GM19467 (cell line): ENCODE data around the gene ZC3HAV1L.
A peak's percentile ranks its signal among the peaks of the same experiment; 100 is the strongest.
"Not testable (repeated sequence)": the region's sequence is repeated elsewhere in the genome, so short reads cannot be mapped to it uniquely, and the experiment has no call there.

ENCODE experiments used
- ATAC-seq: cut with Tn5 transposase; IDR thresholded peaks from one replicate; pipeline ENCODE4 v1.9.1; 2021; ENCODE audit warnings: mild to moderate bottlenecking, moderate library complexity; ENCODE audit not compliant: unreplicated experiment

Gene ZC3HAV1L

DNA sequence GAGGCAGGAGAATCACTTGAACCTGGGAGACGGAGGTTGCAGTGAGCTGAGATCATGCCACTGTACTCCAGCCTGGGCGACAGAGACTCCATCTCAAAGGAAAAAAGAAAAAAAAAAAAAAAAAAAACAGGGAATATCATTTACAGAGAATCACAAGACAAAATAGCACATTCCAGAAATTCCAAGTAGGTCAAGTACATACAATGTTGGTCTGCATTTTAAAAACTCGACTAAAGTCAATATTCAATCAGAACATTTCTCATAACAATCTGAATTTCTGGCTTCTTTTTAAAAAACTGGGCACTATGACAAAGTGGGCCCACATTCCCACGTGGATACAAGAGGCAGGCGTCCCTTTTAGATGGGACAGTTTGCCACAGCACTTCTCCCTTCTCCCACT lies 12.8 kb downstream of the ZC3HAV1L start:
- ATAC-seq: no peak

DNA sequence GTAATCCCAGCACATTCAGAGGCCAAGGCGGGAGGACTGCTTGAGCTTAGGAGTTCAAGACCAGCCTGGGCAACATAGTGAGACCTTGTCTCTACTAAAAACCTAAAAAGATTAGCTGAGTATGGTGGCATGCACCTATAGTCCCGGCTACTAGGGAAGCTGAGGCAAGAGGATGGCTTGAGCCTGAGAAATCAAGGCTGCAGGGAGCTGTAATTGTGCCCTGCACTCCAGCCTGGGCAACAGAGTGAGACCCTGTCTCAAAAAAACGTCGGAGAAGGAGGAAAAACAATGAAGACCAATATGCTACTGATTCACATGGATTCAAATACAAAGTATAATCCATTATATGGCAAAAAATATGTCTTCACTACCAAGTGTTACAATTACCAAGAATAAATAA lies 13.6 kb downstream of the ZC3HAV1L start:
- no peak for ATAC-seq

DNA sequence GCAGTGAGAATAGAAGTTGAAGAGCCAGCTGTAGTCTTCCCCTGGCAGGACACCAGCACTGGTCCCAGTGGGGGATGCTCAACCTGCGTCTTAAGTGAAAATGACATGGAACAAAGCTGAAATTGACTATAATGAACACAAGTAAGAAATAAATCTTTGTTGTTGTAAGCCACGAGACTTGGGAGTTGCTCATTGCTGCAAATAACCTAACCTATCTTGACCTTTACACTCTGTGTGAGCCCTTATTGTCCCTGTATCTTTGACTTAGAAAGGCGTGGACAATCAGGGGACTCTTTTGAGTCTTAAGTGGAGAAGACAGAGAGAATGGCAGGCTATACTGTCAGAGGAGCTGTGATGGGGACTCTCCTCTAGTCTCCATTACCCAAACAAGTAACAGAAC lies 16.9 kb downstream of the ZC3HAV1L start:
- no peak for ATAC-seq

DNA sequence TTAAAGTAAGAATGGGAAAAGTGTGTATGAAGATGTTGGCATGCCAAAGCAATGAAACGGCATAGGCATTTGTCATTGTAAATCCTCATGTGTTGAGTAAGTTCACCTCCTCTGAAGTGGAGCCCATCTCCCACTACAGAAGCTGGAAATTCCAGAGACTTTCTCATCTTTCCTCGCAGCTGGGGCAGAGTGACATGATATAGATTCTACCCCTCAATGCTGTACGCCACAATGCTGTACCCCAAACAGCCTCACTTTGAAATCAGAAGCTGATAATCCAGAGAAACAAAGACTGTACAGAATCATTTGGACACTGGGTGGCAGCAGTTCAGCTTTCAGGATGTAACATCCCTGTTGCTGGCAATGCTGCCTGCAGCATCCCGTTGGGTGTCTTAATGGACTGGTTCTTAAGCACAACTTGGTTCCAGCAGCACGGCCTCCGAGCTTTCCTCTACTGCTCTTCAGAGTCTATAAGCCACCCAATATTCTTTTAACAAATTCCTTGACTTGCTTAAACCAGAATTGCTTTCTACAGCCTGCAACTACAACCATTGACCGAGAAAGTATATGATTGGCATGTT lies 18.8 kb downstream of the ZC3HAV1L start:
- ATAC-seq: peak; percentile 90

DNA sequence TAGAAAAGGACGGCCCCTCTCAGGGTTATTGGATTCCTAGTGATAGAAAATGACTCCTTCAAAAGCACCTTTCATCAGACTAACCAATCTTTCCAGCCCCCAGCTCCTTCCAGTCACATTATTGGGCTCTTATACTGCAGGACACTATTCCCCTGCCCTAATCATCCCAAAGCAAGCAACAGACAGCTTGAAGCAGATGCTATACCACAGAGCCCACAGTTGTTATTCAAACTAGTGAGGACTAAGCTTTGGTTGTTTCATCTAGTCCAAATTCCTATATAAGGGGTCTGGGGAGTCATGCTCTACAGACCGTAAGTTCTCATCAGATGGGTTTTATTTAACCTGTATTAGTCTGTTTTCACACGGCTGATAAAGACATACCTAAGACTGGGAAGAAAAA lies 24.5 kb downstream of the ZC3HAV1L start:
- no peak for ATAC-seq

DNA sequence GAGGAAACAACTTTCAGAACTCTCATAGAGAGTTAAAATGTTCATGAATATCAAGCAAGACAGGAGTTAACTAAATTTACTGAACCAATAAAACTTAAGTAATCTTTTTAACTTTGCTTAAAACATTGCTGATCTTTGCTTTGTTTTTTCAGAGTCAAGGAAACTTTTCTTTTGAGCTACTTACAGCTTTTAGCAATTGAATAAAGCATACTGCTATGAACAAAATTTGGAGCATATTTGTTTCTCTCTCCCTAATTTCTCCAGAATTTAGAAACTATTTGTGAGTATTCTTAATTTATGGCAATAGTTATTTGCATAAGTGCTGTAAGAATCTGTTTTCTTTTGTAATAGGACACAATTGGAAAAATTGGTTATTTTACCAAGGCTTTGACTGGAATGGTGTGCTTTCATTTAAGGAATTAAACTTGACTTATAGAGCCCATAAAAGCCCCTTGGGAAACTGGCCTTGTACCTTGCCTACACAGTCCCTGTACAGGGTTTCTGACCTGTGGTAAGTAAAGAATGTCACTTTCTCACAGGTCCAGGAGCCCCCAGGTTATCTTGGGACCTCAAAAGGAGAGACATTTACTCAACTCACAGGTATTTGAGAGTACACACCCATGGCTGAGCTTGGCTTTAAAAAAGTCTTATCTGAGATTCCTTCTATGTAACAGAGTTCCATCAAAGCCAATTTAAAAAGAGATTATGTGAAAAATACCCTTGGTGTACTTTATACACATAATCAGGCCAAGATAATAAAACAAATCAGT lies 31.3 kb downstream of the ZC3HAV1L start:
- no peak for ATAC-seq

DNA sequence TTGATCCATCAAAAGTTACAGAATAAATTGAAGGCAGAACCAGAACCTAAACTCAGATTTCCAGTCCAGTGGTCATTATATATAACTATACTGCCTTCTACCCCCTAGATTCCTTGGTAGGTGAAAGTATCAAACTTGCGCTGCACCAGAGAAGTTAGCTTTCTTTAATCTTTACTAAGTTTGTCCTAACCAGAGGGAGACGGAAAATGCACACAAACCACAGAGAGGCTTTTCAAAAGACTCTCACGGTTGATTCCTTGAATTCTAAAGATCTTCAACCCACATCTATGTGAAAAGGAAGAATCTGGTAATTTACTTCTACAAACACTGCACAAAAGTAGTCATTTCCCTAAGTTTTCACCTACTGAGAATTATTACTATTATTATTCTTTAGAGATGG lies 36.4 kb downstream of the ZC3HAV1L start:
- no peak for ATAC-seq

DNA sequence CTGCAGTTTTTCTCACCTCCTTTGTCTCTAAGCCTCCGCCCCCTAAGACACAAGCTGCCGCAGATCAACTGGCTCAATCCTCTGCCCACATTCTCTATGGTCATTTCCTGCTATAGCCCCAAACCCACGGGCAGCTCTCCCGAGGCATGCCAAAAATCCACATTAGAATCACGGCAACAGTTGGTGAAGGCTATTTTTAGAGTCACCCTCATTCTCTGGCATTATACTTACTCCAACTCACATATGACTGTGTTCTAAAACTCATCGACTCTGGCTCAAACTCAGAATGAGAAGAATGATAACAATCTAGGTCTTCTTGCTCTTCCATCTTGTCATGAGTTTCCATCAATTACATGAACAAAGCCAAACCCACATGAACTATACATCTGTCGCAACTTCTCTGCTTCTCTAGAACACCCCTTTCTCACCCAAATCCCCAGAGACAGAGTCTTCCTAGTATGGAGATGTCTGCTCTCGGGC lies 43.8 kb downstream of the ZC3HAV1L start:
- no peak for ATAC-seq

DNA sequence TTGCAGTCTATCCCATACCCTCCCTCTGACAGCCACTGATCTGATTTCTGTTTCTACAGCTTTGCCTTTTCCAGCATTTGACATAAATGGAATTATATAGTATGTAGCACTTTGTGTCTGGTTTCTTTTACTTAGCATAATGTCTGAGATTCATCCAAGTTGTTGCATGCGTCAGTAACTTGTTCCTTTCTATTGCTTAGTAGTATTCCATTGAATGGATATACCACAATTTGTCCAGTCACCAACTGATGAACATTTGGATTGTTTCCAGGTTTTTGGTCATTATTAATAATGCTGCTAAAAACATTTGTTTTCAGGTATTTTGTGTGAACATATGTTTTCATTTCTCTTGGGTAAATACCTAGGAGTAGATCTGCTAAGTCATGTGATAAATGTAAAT lies 48.2 kb downstream of the ZC3HAV1L start:
- no peak for ATAC-seq

DNA sequence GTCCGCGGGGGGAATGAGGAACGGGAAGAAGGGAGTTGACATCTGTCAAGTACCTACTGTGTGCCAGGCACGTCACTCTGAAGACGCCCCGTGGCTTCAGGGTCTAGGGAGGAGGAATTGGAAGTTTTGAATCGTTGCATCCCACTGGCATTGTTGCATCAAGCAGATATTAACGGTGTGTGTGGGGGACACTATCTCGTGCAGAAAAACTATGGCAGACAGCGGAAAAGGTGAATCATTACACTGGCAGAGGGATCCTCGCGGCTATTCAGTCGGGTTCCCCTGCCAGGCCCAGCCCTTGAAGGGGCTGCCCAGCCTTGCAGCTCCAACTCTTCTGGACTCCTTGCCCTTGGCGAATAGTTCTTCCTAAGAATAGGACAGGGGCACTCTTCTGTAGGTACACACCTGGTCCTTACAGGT lies 53.6 kb downstream of the ZC3HAV1L start:
- no peak for ATAC-seq

DNA sequence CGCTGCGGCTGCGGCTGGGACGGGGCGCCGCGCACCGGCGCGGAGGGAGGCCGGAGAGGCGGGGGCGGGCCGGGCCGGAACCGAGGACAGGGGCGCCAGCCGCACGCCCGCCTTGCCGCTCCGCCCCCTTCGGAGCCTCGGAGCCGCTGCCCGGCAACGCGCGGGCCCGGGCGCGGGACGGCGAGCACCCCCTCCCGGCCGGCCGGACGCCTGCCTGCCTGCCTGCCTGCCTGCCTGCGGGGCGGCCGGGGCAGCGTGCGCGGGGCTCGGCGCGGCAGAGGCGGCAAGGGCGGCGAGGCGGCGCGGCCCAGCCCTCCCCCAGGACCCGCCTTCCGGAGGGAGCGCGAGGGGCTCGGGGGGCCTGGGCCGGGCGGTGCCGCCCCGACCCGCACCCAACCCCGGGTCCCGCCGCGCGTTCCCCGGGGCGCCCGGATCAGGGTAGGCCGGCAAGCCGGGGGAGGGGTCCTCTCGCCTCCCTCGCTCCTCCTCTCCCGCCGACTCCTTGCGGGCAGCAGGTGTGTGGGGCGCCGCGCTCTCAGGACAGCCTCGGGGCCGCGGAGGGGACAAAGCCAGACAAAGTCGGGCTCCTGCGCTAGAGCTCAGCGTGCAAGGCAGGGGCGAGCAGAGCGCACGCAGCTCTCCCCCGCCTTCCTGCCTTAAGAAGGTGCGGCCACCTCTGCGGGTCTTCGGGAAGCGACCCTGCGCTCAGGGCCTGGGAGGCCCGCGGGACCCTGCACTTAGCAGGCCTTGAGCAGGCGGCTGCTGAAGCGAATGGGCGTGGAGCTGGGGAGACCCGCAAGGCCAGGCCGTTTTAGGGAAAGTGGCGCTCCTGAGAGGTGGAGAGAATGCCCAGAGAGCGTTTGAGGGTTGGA lies 54.3 kb downstream of the ZC3HAV1L start, which contains the start of gene KIAA1549:
Gene KIAA1549, minus strand, starts transcription at position 58 of the 872 bp plus-strand sequence. CDS start 120 bp downstream, outside the sequence.
- peak; percentile 87 for ATAC-seq

DNA sequence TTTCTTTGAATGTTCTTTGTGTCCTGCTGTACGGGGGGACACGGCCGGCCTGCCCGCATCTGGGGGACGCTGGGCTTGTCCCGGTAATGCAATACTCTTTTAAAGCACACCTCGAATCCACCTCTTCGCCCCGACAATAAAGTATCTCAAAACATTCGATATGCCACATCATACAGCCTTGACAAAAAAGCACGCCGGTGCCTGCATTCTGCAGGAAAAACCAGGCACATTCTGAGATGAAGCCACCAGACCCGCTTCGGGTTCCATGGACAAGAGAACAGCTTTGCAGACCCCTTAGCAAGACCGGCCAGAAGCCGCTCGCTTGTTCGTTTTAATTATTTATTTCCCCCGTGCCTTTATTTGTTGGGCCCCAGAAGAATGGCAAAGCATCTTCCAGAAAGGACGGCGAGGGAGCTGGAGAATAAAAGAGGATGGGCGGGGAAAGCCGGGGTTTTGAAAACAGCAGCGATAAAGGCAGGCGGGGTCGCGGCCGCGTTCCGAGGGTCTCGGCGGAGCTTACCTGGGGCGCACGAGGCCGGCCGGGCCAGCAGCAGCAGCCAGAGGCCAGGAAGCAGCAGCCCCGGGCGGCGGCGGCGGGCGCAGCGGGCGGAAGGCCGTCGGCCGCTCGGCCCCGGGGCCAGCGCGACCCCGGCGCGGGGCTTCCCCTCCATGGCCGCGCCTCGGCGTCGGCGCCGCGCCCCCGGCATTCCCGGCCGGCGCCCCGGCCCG lies 55.1 kb downstream of the ZC3HAV1L start:
- no peak for ATAC-seq

DNA sequence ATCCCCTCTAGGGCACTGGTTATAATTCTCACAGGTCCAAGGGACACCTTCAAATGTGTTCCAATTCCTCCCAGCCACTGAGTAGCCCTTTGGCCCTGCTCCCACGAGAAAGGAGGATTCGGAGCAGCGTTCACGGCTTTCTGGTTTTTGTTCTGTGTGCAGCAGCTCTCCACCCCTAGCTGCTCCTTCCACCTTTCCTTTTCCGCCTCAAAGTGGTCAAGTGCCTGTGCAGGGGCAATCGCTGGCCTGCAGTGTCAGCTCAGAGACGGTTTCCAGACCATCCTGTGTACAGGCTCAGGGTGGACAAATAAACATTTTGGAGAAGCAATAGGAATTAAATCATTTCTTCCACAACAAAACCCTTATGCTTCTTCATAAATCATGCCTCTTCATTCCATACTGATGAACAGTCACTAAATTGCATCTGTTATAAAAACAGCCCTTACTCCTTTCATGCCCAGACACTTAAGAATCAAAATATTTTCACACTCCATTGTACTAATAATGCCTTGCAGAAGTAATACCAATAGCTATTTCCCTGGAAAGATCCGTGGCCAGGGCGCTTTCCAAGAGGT lies 55.8 kb downstream of the ZC3HAV1L start:
- no peak for ATAC-seq

DNA sequence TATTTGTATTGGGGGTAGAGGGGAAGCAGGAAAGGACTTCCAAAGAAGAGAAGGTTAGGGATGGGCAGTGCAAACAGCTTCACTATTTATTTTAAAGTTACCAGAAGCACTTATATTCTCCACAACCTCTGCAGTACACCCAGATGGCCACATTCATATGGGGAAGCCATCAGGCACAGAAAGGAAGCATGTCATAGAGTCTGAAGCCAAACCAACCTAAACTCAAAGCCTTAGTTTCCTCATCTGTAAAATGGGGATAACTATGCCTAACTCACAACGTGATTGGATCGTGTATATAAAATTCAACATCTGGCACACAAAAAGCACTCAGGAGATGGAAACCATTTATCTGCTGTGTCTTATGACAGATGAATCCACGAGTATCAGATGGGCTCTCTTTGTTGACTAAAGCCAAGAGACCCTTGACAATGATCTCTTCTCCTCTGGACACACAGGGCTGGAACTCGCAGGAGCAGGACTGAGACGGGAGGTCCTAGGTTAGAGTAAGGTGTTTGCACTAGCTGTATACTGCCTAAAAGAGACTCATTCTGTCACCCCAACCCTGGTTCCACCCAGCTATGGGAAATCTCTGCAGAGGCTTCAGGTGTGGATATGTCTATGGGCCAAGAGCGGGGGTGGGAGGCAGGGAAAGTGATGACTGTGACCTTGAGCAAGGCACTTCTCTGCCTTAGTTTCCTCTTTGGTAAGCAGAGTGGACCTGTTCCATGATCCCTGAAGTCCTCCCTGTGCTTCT lies 56.4 kb downstream of the ZC3HAV1L start:
- peak; percentile 38 for ATAC-seq

DNA sequence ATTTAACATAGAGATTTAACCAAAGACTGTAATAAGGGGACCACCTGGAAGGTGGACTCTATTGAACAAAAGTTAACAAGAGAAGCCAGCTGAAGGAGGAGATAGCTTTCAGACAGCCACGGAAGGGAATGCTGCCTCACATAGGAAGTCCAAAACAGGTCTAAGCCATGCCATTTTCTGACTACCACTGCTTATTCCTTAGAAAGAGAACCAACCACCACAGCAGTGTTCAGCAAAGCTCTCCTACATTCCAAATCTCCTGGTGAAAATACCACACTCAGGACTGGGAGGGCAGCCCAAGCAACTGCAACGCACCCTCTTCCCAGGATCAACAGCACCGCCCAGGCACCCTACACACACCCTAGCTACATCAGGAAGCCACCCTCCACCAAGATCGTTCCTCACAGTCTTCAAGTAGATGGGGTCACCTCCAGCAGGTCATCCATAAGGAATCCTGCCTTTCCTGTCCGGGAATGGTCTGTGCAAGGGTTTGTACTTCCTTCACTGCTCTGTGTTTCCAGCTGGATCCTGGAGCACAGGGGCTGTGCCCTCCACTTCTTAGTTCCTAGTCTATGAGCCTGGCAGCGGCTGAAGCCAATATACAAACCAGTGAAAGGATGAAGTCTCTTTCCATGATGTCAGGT lies 57.2 kb downstream of the ZC3HAV1L start:
- ATAC-seq: no peak

DNA sequence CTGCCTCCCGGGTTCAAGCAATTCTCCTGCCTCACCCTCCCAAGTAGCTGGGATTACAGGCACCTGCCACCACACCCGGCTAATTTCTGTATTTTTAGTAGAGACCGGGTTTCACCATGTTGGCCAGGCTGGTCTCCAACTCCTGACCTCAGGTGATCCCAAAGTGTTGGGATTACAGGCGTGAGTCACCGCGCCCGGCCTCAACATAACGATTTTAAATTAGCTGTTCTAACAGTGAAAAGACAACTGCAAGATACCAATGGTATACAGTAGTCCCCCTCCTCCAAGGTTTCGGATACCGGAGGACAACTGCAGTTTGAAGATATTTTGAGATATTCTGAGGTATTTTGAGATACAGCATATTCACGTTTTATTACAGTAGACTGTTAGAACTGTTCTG lies 59.7 kb downstream of the ZC3HAV1L start:
- ATAC-seq: not testable (repeated sequence)
